ENCODE measurements around the gene IGSF3. TPM values are rescaled to one million over a fixed set of nuclear protein-coding genes. Genes with fewer than 3 reads are reported as not detected.

Gene IGSF3
- total and polyA plus RNA-seq, 2 experiments from 2014 or later = 7.3 to 37.8 TPM

- no peak overlapping the region for H3K27ac Mint-ChIP-seq
Measured at GRCh38 chr1:116538544-116538943, 129.0 kb downstream of the IGSF3 start.

More at GRCh38 chr1:116538544-116538943, 129.0 kb downstream of the IGSF3 start:
- Mint-ChIP-seq H3K27me3 (ENCODE audit: insufficient read depth, low read depth, poor library complexity) (no peaks in the 10 kb centered on the region), H3K36me3 (ENCODE audit: low read depth) (peaks cover 20% of the 10 kb centered on the region), H3K9me3 (no peaks in the 10 kb centered on the region), H3K4me1 (no peaks in the 10 kb centered on the region), H3K4me3 (no peak overlapping the region)
- Histone ChIP-seq H4K20me1 (replicated peaks; ENCODE audit: insufficient read depth) (no peaks in the 10 kb centered on the region), H3K4me1 (ENCODE audit: insufficient read depth) (no peaks in the 10 kb centered on the region), H2AFZ (no peak overlapping the region), H3K9me2 (ENCODE audit: insufficient read depth) (no peaks in the 10 kb centered on the region), H3K4me3 (no peak overlapping the region), H3K27ac (ENCODE audit: low read depth) (no peak overlapping the region), H3F3A (replicated peaks; ENCODE audit: low read depth) (no peaks in the 10 kb centered on the region), H3K27me3 (ENCODE audit: insufficient read depth) (no peaks in the 10 kb centered on the region), H3K4me2 (no peak overlapping the region), H3K79me2 (replicated peaks; ENCODE audit: insufficient read depth) (no peaks in the 10 kb centered on the region), H3K36me3 (ENCODE audit: insufficient read depth) (no peaks in the 10 kb centered on the region)
- no peak for DNase-seq (ENCODE audit: low spot score)
- TF ChIP-seq EZH2phosphoT487 (IDR thresholded peaks at IDR 0.05; ENCODE audit: unreplicated experiment) (no peak), EZH2 (IDR thresholded peaks at IDR 0.05; ENCODE audit: low read depth, unreplicated experiment) (no peak), JUNB (IDR thresholded peaks at IDR 0.05; ENCODE audit: unreplicated experiment) (no peak), ZNF462 (CRISPR knock-in tag; IDR thresholded peaks at IDR 0.05) (no peak), STAT1 (IDR thresholded peaks at IDR 0.05; ENCODE audit: unreplicated experiment) (no peak), ETS1 (IDR thresholded peaks at IDR 0.05) (no peak), ZNF331 (CRISPR knock-in tag; IDR thresholded peaks at IDR 0.05; ENCODE audit: low read depth) (no peak), POLR2AphosphoS5 (IDR thresholded peaks at IDR 0.05; ENCODE audit: low read depth) (no peak)
- TF ChIP-seq, protein P1, sequence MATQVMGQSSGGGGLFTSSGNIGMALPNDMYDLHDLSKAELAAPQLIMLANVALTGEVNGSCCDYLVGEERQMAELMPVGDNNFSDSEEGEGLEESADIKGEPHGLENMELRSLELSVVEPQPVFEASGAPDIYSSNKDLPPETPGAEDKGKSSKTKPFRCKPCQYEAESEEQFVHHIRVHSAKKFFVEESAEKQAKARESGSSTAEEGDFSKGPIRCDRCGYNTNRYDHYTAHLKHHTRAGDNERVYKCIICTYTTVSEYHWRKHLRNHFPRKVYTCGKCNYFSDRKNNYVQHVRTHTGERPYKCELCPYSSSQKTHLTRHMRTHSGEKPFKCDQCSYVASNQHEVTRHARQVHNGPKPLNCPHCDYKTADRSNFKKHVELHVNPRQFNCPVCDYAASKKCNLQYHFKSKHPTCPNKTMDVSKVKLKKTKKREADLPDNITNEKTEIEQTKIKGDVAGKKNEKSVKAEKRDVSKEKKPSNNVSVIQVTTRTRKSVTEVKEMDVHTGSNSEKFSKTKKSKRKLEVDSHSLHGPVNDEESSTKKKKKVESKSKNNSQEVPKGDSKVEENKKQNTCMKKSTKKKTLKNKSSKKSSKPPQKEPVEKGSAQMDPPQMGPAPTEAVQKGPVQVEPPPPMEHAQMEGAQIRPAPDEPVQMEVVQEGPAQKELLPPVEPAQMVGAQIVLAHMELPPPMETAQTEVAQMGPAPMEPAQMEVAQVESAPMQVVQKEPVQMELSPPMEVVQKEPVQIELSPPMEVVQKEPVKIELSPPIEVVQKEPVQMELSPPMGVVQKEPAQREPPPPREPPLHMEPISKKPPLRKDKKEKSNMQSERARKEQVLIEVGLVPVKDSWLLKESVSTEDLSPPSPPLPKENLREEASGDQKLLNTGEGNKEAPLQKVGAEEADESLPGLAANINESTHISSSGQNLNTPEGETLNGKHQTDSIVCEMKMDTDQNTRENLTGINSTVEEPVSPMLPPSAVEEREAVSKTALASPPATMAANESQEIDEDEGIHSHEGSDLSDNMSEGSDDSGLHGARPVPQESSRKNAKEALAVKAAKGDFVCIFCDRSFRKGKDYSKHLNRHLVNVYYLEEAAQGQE (IDR thresholded peaks at IDR 0.05; ENCODE audit: unreplicated experiment) = no peak
- ATAC-seq = no peak
